Lower leg skin (tissue), 3 donors: Measurements from ENCODE around the gene TNNI2.

ENCODE experiments used
- POLR2A ChIP-seq, 2 donors: fragments of 450-650 bp; IDR thresholded peaks; one replicate each; pipeline ENCODE4 v1.6.1; 2016 to 2017; ENCODE audit warnings: antibody characterized with exemption in 2 of 2, mild to moderate bottlenecking in 1 of 2, moderate library complexity in 1 of 2
- TF ChIP-seq, protein P1 (sequence below), 3 donors: fragments of 450-650 bp; IDR thresholded peaks; one replicate each; pipeline ENCODE4 v1.5.1; 2016; ENCODE audit warnings: antibody characterized with exemption in 3 of 3, mild to moderate bottlenecking in 3 of 3, moderate library complexity in 2 of 3

DNA sequence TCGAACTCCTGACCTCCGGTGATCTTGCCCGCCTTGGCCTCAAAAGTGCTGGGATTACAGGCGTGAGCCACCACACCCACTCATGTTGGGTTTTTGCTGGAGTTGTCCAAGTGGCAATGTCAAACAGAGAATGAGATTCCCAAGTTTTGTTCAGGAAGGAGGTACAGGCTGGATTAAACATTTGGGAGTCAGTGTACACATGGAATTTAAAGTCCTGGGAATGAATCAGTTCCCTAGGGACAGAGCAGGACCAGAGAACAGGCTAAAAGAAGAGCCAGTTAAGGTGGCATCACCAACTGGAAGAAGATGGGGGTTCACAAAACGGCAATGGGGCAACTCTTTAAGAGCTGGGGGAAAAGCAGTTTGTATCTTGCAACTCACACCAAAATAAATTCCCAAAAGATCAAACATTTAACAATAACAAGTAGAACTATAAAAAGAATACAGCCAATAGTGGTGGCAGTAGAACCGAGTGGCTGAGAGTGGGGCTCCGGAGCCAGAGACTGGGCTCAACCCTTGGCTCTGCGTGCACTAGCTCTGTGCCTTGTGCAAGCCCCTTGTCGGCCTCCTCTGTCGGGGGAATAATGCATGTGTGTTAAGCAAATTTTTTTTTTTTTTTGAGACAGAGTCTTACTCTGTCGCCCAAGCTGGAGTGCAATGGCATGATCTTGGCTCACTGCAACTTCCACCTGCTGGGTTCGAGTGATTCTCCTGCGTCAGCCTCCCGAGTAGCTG, 41.2 kb upstream of the TNNI2 start:
- TF ChIP-seq, protein P1, sequence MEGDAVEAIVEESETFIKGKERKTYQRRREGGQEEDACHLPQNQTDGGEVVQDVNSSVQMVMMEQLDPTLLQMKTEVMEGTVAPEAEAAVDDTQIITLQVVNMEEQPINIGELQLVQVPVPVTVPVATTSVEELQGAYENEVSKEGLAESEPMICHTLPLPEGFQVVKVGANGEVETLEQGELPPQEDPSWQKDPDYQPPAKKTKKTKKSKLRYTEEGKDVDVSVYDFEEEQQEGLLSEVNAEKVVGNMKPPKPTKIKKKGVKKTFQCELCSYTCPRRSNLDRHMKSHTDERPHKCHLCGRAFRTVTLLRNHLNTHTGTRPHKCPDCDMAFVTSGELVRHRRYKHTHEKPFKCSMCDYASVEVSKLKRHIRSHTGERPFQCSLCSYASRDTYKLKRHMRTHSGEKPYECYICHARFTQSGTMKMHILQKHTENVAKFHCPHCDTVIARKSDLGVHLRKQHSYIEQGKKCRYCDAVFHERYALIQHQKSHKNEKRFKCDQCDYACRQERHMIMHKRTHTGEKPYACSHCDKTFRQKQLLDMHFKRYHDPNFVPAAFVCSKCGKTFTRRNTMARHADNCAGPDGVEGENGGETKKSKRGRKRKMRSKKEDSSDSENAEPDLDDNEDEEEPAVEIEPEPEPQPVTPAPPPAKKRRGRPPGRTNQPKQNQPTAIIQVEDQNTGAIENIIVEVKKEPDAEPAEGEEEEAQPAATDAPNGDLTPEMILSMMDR (IDR thresholded peaks at IDR 0.05): no peak
- TF ChIP-seq POLR2A (IDR thresholded peaks at IDR 0.05): no peak
